HG03175 (cell line): ENCODE data around the gene MACIR.

Source experiments
- ATAC-seq: cut with Tn5 transposase; IDR thresholded peaks from one replicate; pipeline ENCODE4 v1.9.1; 2021; ENCODE audit warnings: mild to moderate bottlenecking, moderate library complexity; ENCODE audit not compliant: unreplicated experiment

The MACIR gene

GRCh38 chr5:103244398-103244797 is 14.2 kb upstream of the MACIR start:
- peak; percentile 53 for ATAC-seq

- no peak for ATAC-seq
These were observed 12.8 kb upstream of the MACIR start for GRCh38 chr5:103245761-103246160.

GRCh38 chr5:103247118-103247517 is 11.4 kb upstream of the MACIR start:
- ATAC-seq = no peak

DNA sequence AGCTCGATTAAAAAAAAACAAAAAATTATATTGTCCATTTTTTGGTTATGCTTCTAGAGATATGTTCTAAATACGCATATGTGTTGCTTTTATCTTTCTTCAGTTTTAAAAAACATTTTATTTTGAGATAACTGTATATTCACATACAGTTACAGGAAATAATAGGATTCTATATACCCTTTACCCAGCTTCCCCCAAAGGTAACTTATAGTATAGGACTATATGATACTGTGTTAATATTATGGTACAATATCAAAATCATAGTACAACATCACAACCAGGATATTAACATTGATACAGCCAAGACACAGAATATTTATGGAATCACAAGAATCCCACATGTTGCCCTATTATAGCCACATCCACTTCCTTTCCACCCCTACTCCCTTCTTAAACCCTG is 9.5 kb upstream of the MACIR start:
- no peak for ATAC-seq

DNA sequence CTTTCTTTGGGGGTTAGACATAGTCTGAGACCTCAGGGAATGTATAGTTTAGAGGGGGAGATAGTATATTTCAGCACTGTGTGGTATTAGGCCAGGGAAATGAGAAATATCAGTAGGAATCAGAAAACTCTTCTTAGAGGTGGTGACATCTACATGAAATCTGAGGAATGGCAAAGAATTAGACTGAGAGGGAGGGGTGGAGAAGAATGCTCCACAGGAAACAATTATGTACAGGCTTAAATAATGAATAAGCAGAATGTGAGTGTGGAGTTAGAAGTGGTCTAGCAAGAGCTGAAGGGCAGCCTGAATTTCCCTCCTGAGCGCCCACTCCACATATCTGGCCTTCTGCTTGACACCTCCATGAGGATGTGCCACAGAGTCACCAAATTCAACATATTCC is 3.6 kb upstream of the MACIR start:
- ATAC-seq = no peak

DNA sequence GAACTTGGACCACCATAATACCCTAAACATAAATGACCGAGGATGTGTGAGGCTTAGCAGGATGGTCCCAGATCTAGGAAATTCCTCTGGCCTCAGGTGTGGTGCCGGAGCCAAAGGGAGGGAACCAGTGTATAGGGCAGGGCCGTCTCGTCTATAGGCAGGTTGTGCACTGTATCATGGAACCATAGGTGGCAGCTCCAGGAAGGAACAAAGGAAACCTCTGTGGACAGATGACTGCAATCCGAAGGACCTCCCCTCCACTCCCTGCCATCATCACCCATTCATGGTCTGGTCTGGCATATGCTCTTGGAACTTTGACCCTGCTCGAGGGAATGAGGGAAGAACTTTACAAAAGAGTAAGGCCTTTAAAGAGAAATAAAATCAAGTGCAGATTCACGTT is 2.9 kb upstream of the MACIR start:
- no peak for ATAC-seq

DNA sequence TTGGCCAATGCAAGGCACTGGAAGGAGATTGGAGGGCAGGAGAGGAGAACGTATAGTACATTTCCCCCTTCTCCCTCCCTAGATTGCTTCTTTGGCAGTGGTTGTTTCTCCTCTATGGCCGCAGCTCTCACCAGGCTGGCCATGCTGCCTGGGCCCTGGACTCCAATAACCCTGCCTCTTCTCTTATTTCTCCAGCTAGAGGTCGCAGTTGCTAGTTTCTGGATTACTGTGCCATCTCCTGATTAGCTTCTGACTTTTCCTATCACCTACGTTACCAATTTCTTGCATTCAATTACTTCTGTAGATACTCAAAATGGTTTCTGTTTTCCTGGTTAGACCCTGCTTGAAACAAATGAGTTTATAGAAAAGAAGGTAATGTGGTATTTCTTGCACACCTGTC is 2.4 kb upstream of the MACIR start:
- ATAC-seq = no peak

- peak; percentile 38 for ATAC-seq
These were observed 568 bp downstream of the MACIR start for GRCh38 chr5:103258957-103259704.

DNA sequence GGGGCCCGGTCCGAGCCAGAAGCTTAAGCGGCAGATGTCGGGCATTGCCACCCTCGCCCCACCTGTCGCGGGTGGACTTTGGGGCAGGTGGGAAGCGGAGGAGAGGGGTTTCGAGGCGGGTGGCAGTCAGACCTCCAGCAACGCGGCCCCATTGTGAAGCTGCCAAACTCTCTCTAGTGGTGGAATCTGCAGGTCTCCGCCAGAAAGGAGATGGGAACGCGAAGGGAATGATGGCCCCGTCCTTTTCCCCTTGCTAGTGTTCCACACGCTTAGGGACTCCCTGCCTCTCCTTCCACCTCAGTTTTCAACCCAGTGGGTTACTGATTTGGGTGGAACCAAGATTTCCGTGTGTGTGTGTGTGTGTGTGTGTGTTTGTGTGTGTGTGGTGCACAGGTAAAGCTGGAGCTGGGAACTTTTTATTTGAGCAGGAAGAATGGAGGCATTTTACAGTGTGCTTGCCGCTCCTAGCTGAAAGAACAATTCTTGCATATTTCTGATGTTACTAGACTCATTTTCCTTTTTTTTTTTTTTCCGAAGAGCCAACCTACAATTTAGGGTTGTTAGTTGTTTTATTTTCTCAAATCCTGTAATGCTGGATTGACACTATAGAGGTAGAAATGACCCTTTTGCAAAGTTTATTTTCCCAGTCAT is 1.3 kb downstream of the MACIR start:
- no peak for ATAC-seq

GRCh38 chr5:103260951-103261350 is 2.4 kb downstream of the MACIR start:
- peak; percentile 30 for ATAC-seq

DNA sequence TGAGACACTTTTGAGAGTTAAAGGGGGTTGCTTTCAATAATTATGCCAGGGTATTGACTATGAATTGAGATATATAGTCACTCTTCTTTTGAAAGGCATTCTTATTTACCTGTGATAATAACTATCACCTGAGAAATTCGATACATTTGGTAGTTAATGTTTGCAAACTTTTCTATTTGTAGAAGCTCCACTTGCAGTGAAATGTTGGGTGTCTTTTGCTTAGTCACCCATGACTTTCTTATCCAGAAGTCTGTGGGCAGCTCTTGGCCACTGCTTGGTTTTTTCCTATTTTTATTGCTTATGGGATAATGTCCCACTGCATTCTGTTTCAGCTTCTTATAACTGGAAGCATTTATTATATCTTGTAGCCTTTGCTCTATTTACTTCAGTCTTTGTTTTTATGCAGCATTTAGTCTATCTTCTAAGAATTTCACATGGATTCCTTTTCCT is 3.9 kb downstream of the MACIR start:
- no peak for ATAC-seq

DNA sequence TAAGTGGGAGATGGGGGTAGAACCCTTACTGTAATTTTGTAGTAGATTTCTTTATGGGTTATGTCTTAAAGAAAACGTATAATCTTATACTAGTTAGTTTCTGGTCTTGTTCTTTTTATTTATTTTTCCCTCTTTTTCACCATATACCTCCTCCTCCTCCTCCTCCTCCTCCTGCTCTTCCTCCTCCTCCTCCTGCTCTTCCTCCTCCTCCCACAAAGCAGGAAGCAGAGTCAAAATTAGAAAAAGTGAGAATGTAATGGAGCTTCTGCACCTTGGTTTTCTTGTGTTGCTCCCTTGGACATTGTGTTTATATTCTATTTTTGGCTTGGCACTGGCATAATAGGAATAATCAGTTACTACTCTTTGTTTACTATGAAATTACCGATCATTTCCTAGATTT is 4.5 kb downstream of the MACIR start:
- no peak for ATAC-seq

DNA sequence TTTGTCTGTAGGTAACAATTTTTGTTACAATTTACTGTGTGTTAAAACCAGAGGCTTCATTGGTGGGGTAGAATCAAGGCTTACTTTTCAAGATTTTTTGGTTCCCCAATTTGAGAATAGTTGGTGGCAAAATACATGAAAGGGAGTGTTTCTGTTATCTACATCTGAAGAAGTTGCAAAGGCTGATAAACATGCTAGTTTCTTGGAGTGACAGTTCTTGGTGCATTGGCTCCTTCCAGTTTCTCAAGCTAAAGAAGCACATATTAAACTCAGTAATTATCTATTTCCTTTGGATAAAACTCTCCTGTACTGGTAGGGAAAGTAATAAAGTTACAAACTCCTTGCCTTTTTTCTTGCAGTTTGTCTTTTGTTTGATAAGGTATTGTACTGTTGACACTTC is 5.9 kb downstream of the MACIR start:
- no peak for ATAC-seq

- ATAC-seq = no peak
These were observed 12.0 kb downstream of the MACIR start for GRCh38 chr5:103270581-103270980.

- ATAC-seq = no peak
These were observed 13.2 kb downstream of the MACIR start for GRCh38 chr5:103271570-103272289.

DNA sequence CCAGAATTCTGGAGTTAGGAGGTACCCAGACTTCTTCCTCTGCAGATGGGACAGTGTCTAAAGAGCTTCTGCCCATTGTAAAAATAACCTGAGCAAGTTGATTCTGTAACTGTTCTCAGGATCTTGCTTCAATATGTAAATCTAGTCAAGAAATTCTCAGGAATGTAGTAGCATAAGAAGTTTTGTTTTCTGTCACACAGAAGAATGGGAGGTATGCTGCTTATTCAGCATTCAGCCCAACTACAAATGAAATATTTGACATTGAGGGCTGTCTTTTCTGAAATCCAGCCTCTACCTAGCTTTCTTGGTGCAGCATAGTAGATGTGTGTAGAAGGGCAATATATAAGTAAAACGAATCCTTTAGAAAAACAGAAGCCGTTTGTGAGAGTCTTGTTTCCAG is 13.8 kb downstream of the MACIR start:
- ATAC-seq = no peak

DNA sequence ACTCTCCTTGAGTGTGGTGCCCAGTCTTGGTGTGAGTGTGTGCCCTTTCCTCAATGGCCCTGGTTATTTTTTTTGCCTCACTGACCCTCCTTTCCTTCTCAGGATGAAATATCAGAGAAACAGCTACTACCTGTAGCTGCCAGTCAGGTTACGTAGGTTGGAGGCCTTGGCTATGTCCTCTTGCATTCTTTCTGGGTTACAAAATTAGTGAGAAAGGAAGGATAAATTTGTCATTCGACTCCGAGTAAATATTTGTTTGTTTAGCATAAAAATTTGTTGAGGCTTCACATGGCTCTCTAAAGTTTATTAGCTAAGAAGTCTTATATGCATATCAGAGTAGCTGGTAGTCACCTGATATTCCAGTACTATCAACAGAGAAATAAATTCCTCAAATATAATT is 15.4 kb downstream of the MACIR start:
- no peak for ATAC-seq

GRCh38 chr5:103275851-103276250 is 17.3 kb downstream of the MACIR start:
- ATAC-seq = no peak

DNA sequence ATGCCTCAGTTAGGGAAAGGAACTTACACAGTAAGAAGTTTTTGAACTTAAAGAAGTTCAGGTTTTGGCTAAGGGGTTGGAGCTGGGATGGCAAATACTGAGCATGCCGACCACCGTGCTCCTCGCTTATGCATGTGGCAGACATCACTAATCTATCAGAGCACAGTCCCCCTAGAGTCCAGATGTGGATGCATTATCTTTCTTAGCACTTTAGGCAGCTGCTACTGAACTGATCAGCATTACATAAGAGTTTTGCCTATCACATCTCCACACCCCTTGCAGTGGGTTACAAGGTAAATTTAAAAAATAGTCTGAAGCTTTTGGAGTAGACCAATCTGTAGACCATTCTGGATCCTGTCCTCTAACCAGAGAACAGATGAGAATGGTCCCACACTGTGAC is 22.4 kb downstream of the MACIR start:
- ATAC-seq = no peak

DNA sequence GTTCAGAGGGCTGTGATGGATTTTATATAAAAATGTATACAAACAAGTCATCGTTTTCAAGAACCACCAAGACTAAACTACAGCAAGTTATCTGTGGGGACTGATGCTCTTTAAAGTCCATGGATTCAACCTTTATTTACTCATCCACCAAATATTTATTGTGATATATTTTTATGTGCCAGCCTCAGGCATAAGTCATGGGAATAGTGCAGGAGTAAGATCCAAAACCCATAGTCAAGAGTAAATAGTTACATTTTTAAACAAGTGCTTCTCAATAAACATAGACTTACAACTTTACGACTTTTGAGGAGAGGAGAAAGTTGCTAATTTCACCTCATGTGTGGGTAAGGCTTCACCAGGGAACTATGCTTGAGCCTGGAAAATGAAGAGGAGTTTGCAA is 24.6 kb downstream of the MACIR start:
- ATAC-seq = no peak

GRCh38 chr5:103283869-103284268 is 25.3 kb downstream of the MACIR start:
- no peak for ATAC-seq

- ATAC-seq = no peak
These were observed 28.1 kb downstream of the MACIR start for GRCh38 chr5:103286622-103287021.
